Vagina (tissue), 2 donors: ENCODE measurements around the gene GTPBP6.

Source experiments
- POLR2A ChIP-seq, 2 donors: fragments of 450-650 bp; IDR thresholded peaks; one replicate each; pipeline ENCODE4 v1.6.1; 2017; ENCODE audit warnings: antibody characterized with exemption in 2 of 2, mild to moderate bottlenecking in 2 of 2, moderate library complexity in 2 of 2
- POLR2AphosphoS5 ChIP-seq, 2 donors: sonication (generic); formaldehyde crosslinking; IDR thresholded peaks; one replicate each; pipeline ENCODE4 v1.9.0; 2017; ENCODE audit warnings: antibody characterized with exemption in 2 of 2, mild to moderate bottlenecking in 2 of 2, low read depth in 1 of 2; ENCODE audit not compliant: insufficient read depth in 1 of 2
- TF ChIP-seq, protein P1 (sequence below), 3 experiments: fragments of 450-650 bp in 2 of 3; fragments of 200-600 bp in 1 of 3; sonication (generic) in 1 of 3; IDR thresholded peaks; one replicate each; pipeline ENCODE4 v1.5.1; 2017 to 2019; ENCODE audit warnings: antibody characterized with exemption in 3 of 3, mild to moderate bottlenecking in 2 of 3, moderate library complexity in 2 of 3

DNA sequence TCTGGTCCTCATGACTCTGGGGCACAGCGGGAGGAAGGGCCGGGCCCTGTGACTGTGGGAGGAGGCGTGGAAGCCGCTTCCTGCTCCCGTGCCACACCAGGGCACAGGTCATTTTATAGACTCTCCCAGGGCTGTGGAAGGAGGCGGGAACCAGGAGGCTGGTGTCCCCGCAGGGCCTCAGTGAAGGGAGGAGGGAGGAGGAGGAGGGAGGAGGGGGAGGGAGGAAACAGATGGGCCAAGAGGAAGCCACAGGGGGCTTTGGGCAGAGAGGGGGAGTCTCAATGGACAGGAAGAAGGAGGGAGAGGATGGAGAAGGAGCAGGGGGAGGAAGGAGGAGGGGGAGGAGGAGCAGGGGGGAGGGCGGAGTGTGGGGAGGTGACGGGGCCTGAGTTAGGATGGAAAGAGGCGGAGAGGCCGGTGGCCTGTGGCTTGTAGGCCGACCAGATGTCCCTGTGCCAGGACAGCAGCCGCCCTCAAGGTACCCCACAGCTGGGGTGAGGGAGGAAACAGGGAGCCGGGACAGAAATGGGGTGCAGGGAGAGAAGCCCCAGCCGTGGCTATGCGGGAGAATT is 43.6 kb downstream of the GTPBP6 start:
- TF ChIP-seq POLR2A (IDR thresholded peaks at IDR 0.05) (no peak), POLR2AphosphoS5 (IDR thresholded peaks at IDR 0.05; ENCODE audit: insufficient read depth in 1 of 2, low read depth in 1 of 2) (no peak)
- TF ChIP-seq, protein P1, sequence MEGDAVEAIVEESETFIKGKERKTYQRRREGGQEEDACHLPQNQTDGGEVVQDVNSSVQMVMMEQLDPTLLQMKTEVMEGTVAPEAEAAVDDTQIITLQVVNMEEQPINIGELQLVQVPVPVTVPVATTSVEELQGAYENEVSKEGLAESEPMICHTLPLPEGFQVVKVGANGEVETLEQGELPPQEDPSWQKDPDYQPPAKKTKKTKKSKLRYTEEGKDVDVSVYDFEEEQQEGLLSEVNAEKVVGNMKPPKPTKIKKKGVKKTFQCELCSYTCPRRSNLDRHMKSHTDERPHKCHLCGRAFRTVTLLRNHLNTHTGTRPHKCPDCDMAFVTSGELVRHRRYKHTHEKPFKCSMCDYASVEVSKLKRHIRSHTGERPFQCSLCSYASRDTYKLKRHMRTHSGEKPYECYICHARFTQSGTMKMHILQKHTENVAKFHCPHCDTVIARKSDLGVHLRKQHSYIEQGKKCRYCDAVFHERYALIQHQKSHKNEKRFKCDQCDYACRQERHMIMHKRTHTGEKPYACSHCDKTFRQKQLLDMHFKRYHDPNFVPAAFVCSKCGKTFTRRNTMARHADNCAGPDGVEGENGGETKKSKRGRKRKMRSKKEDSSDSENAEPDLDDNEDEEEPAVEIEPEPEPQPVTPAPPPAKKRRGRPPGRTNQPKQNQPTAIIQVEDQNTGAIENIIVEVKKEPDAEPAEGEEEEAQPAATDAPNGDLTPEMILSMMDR (IDR thresholded peaks at IDR 0.05) = no peak
